ENCODE measurements around the gene SLC4A5. TPM values are rescaled to one million over a fixed set of nuclear protein-coding genes. Genes with fewer than 3 reads are reported as not detected.
"Not testable (repeated sequence)": the region's sequence is repeated elsewhere in the genome, so short reads cannot be mapped to it uniquely, and the experiment has no call there.

The SLC4A5 gene
- total RNA-seq, 1 experiment from 2014 or later, result 0.08 TPM

DNA sequence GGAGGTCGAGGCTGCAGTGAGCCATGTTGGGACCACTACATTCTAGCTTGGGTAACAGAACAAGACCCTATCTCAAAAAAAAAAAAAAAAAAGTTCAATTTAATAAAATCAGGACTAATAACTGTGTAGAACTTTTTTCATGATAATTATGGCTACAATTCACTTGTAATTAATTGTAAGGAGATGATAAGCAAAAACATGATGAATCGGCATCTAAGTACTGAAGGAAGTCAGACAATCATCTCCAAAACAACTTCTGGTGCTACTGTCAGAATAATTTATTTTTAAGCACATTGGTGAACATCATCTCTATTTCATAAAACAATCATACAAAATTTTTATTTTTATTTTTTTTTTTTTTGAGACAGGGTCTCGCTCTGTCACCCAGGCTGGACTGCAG, 154.5 kb downstream of the SLC4A5 start:
- Histone ChIP-seq H3K27me3 (peaks cover 6% of the 10 kb centered on the region; the same call in 1 of the 2 replicates), H3K4me1 (peaks cover 6% of the 10 kb centered on the region; the same call in 1 of the 2 replicates), H3K27ac (no peak overlapping the region), H3K36me3 (no peaks in the 10 kb centered on the region), H3K4me3 (no peak overlapping the region), H3K9me3 (replicated peaks) (no peaks in the 10 kb centered on the region)
- DNase-seq, result no peak

DNA sequence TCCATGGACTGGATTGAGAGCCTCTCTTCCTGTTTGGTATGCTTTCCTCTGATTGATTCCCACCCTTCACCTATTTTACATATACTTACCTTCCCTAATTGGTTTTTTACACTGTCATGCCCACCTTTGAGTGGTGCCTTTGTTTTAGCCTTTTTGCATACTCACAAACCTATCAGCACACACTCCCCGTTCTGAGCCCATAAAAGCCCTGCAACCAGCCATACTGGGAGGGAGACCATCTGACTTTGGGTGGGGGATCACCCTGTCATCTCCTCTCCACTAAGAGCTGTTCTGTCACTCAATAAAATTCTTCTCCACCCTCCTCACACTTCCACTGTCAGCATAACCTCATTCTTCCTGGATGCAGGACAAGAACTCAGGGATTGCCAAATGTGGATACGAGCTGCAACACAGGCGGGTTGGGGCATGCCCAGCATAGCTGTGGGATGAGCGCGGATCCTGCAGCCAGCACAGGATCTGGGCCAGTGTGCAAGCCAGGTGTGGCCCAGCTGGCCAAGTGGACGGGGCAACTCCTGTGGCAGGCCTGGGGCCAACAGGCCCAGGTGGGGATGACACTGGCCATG, 155.1 kb downstream of the SLC4A5 start:
- H3K4me1 ChIP-seq, result peaks cover 6% of the 10 kb centered on the region; the same call in 1 of the 2 replicates
- H3K4me3 ChIP-seq, result no peak overlapping the region
- no peaks in the 10 kb centered on the region for H3K9me3 ChIP-seq (replicated peaks)
- H3K27me3 ChIP-seq, result peaks cover 6% of the 10 kb centered on the region; the same call in 1 of the 2 replicates
- DNase-seq, result peak; percentile 43 to 50
- H3K36me3 ChIP-seq, result no peaks in the 10 kb centered on the region
- H3K27ac ChIP-seq, result no peak overlapping the region

GRCh38 chr2:74186706-74187105, 156.5 kb downstream of the SLC4A5 start:
- not testable (repeated sequence) for DNase-seq, H3K27me3 ChIP-seq

GRCh38 chr2:74186038-74186437, 157.2 kb downstream of the SLC4A5 start:
- Histone ChIP-seq H3K27me3 (peaks cover 6% of the 10 kb centered on the region; the same call in 1 of the 2 replicates), H3K4me1 (peaks cover 12% of the 10 kb centered on the region; the same call in 1 of the 2 replicates), H3K4me3 (no peak overlapping the region), H3K9me3 (replicated peaks) (no peaks in the 10 kb centered on the region), H3K36me3 (no peaks in the 10 kb centered on the region), H3K27ac (no peak overlapping the region)
- DNase-seq, result no peak

More at GRCh38 chr2:74186706-74187105, 156.5 kb downstream of the SLC4A5 start:
- not testable (repeated sequence) for H3K36me3 ChIP-seq; H3K9me3 ChIP-seq (replicated peaks); H3K4me1 ChIP-seq; H3K27ac ChIP-seq; H3K4me3 ChIP-seq

DNA sequence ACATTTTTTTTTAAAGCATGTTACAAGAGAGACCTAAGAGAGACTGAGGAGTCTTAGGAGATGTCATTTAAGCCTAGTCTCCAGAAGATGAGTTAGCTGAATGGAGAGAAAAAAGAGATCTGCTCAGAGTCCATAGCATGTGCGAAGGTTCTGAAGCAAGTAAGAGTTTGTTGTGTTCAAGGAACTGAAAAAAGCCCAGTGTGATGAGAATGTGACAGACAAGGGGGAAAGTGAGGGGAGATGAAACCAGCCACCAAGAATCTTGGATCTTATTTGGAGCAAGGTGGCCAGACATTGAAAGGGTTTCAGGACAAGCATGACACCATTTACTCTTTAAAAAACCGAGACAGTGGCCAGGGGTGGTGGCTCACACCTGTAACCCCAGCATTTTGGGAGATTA, 159.3 kb downstream of the SLC4A5 start:
- H3K27ac ChIP-seq, result no peak overlapping the region
- no peaks in the 10 kb centered on the region for H3K27me3 ChIP-seq
- no peaks in the 10 kb centered on the region for H3K36me3 ChIP-seq
- H3K9me3 ChIP-seq (replicated peaks), result no peaks in the 10 kb centered on the region
- H3K4me1 ChIP-seq, result peaks cover 12% of the 10 kb centered on the region; the same call in 1 of the 2 replicates
- H3K4me3 ChIP-seq, result no peak overlapping the region
- DNase-seq, result no peak

DNA sequence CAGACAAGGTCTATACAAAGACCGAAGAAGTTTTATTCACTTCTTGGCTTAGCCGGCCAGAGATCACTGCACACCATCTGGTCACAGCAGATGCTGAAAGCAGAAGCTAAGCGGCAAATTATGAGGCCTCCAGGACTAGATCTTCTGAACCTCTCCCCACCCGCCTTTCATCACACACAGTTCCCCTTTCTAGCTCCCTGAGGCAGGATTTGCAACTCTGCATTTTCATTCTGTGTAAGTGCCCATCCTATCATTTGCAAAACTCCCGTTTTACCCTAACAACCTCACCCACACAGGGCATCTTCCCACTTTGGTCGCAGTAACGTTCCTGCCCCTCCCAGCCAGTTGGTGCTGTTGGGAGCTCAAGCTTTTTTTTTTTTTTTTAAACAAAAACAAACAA, 161.5 kb downstream of the SLC4A5 start:
- no peaks in the 10 kb centered on the region for H3K9me3 ChIP-seq (replicated peaks)
- 0 out of 2 replicates have a peak overlapping the region, but pooled peaks have one; percentile 1 for H3K4me3 ChIP-seq
- H3K27me3 ChIP-seq, result no peaks in the 10 kb centered on the region
- H3K4me1 ChIP-seq, result 0 out of 2 replicates have a peak, but pooled peaks cover 5% of the 10 kb centered on the region
- H3K27ac ChIP-seq, result no peak overlapping the region
- DNase-seq, result peak; percentile 24 to 60
- H3K36me3 ChIP-seq, result peaks cover 1% of the 10 kb centered on the region

DNA sequence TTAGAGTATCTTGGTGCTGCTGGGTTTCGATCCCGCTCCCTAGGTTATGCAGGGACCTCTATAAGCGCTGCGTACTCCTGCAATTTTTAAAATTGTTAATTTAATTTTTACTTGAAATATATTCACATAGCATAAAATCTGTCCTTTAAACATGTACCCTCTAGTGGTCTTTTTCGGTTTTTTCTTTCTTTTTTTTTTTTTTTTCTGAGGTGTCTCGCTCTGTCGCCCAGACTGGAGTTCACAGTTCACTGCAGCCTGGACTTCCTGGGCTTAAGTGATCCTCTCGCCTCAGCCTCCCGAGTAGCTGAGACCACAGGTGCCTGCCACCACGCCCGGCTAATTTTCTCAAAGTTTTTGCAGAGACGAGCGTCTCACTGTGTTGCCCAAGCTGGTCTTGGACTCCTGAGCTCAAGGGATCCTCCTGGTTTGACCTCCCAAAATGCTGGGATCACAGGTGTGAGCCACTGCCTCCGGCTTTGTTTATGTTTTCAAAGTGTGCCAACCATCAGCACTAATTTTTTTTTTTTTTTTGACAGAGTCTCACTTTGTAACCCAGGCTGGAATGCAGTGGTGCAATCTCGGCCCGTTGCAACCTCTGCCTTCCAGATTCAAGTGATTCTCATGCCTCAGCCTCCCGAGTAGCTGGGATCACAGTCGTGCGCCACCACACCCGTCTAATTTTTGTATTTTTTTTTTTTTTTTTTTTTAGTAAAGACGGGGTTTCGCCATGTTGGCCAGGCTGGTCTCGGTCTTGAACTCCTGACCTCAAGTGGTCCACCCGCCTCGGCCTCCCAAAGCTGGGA, 164.0 kb downstream of the SLC4A5 start:
- Histone ChIP-seq H3K27ac (no peak overlapping the region), H3K9me3 (replicated peaks) (0 out of 2 replicates have a peak, but pooled peaks cover 4% of the 10 kb centered on the region), H3K4me3 (peak overlapping the region; percentile 98), H3K4me1 (0 out of 2 replicates have a peak, but pooled peaks cover 5% of the 10 kb centered on the region), H3K36me3 (peaks cover 11% of the 10 kb centered on the region), H3K27me3 (no peaks in the 10 kb centered on the region)
- DNase-seq, result no peak

GRCh38 chr2:74178211-74179062, 164.8 kb downstream of the SLC4A5 start, which contains the start of gene MOB1A:
TSS of gene MOB1A (minus strand) at chr2:74178879. CDS start at chr2:74178674, 205 bp downstream.
- H3K9me3 ChIP-seq (replicated peaks), result 0 out of 2 replicates have a peak, but pooled peaks cover 4% of the 10 kb centered on the region
- DNase-seq, result peak; percentile 99 to 100
- H3K4me1 ChIP-seq, result 0 out of 2 replicates have a peak, but pooled peaks cover 5% of the 10 kb centered on the region
- peak within 1 kb of the TSS; percentile 95 for H3K27ac ChIP-seq
- peak within 1 kb of the TSS; percentile 98 for H3K4me3 ChIP-seq
- H3K36me3 ChIP-seq, result peaks cover 11% of the 10 kb centered on the region
- no peaks in the 10 kb centered on the region for H3K27me3 ChIP-seq

GRCh38 chr2:74177696-74178095, 165.5 kb downstream of the SLC4A5 start:
- no peak for DNase-seq
- peak overlapping the region; percentile 98 for H3K4me3 ChIP-seq
- H3K4me1 ChIP-seq, result 0 out of 2 replicates have a peak, but pooled peaks cover 5% of the 10 kb centered on the region
- peaks cover 11% of the 10 kb centered on the region for H3K36me3 ChIP-seq
- no peaks in the 10 kb centered on the region for H3K27me3 ChIP-seq
- 0 out of 2 replicates have a peak, but pooled peaks cover 4% of the 10 kb centered on the region for H3K9me3 ChIP-seq (replicated peaks)
- peak overlapping the region; percentile 95; the same call in 1 of the 2 replicates for H3K27ac ChIP-seq

DNA sequence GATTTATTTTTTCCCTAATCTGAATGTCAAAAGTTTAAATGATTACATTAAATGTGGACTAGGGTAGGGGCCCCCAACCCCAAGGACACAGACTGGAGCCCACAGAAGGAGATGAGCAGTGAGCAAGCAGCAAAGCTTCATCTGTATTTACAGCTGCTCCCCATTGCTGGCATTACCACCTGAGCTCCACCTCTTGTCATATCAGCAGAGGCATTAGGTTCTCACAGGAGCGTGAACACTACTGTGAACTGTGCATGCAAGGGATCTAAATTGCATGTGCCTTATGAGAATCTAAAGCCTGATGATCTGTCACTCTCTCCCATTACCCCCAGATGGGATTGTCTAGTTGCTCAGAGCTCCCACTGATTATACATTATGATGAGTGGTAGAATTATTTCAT, 168.3 kb downstream of the SLC4A5 start:
- Histone ChIP-seq H3K4me3 (no peak overlapping the region), H3K27ac (no peak overlapping the region), H3K4me1 (no peaks in the 10 kb centered on the region), H3K9me3 (replicated peaks) (0 out of 2 replicates have a peak, but pooled peaks cover 4% of the 10 kb centered on the region), H3K36me3 (peaks cover 35% of the 10 kb centered on the region), H3K27me3 (no peaks in the 10 kb centered on the region)
- no peak for DNase-seq

DNA sequence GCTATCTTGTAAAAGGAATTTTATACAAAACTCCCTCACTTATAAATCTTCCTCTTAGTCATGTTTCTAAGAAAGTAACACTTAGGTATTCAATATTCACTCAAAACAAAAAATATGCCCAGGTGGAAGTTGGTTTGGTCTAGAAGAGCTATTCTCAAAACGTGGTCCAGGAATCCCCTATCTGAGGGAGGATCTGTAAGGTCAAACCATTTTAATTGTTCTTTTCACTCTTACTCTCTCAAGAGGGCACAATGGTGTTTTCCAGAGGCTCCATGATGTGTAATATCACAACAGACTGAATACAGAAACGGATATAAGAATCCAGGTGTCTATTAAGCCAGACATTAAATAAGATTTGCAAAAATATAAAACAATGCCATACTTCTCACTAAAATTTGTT, 174.5 kb downstream of the SLC4A5 start:
- Histone ChIP-seq H3K9me3 (replicated peaks) (no peaks in the 10 kb centered on the region), H3K27me3 (no peaks in the 10 kb centered on the region), H3K4me1 (no peaks in the 10 kb centered on the region), H3K36me3 (peaks cover 86% of the 10 kb centered on the region), H3K27ac (no peak overlapping the region), H3K4me3 (no peak overlapping the region)
- no peak for DNase-seq

Measured in SJCRH30 (cell line).